Activated CD4-positive, alpha-beta T cell treated with anti-CD3 and anti-CD28 coated beads for 36 hours (primary cell): ENCODE data around the gene GAA. TPM values are rescaled to one million over a fixed set of nuclear protein-coding genes. Genes with fewer than 3 reads are reported as not detected.
"Not testable (repeated sequence)": the region's sequence is repeated elsewhere in the genome, so short reads cannot be mapped to it uniquely, and the experiment has no call there.

ENCODE experiments used
- ATAC-seq: fragments of 200-7000 bp; cut with Tn5 transposase; one replicate; pipeline ENCODE4 v1.10.0; 2021; ENCODE audit warnings: mild to moderate bottlenecking, moderate library complexity
- CTCF ChIA-PET: fragments of 350-600 bp; sonication (Branson Sonifier 250); formaldehyde crosslinking; loops from one replicate; lab custom pipeline; 2021; ENCODE audit warnings: antibody characterized with exemption; lab: Charles Lee
- POLR2A ChIA-PET: fragments of 350-600 bp; sonication (Branson Sonifier 250); formaldehyde crosslinking; loops from one replicate; lab custom pipeline; 2021; ENCODE audit warnings: antibody characterized with exemption, inconsistent platforms; lab: Charles Lee
- DNase-seq: peaks from one replicate; pipeline ENCODE4 v3.0.0-alpha.2; 2020
- H3K27ac Mint-ChIP-seq: one replicate; pipeline ENCODE4 v1.8.0; 2021; ENCODE audit warnings: mixed read lengths
- H3K27me3 Mint-ChIP-seq: one replicate; pipeline ENCODE4 v1.8.0; 2021; ENCODE audit warnings: mixed read lengths
- H3K36me3 Mint-ChIP-seq: one replicate; pipeline ENCODE4 v1.8.0; 2021; ENCODE audit warnings: low read depth, mixed read lengths
- H3K4me1 Mint-ChIP-seq: one replicate; pipeline ENCODE4 v1.8.0; 2021; ENCODE audit warnings: mixed read lengths
- H3K4me3 Mint-ChIP-seq: one replicate; pipeline ENCODE4 v1.8.0; 2021; ENCODE audit warnings: mild to moderate bottlenecking, moderate library complexity, mixed read lengths
- H3K9me3 Mint-ChIP-seq: one replicate; pipeline ENCODE4 v1.8.0; 2021; ENCODE audit warnings: low read depth, mixed read lengths
- intact Hi-C, 2 experiments: fragments of 100-400 bp; cut with DNase I in 1 of 2; cut with micrococcal nuclease in 1 of 2; formaldehyde crosslinking; loops; one replicate each; pipeline versions ENCODE4 v1.14.2 to v1.15.1; 2022 to 2024; cut with DNase I, micrococcal nuclease
- total RNA-seq, 2 experiments: library from RNA; stranded (reverse); gene quantifications; one replicate each; pipeline ENCODE4 v1.2.3, GENCODE V29; 2021

The GAA gene
- total RNA-seq, 2 experiments from 2014 or later = 28.4 to 32.8 TPM

- intact Hi-C loops = no loop called here
- no peaks in the 10 kb centered on the region for H3K27me3 Mint-ChIP-seq
- peaks cover 2% of the 10 kb centered on the region for H3K36me3 Mint-ChIP-seq
- peaks cover 24% of the 10 kb centered on the region for H3K4me1 Mint-ChIP-seq
- H3K9me3 Mint-ChIP-seq = no peaks in the 10 kb centered on the region
- DNase-seq (peak; percentile 30), ATAC-seq (peak; percentile 24)
- ChIA-PET CTCF (no interaction called here), POLR2A (no interaction called here)
- peak overlapping the region; percentile 3 for H3K27ac Mint-ChIP-seq
- H3K4me3 Mint-ChIP-seq = no peak overlapping the region
Observed at GRCh38 chr17:80152081-80152702, 50.8 kb downstream of the GAA start.

- ChIA-PET CTCF (no interaction called here), POLR2A (no interaction called here)
- peaks cover 2% of the 10 kb centered on the region for H3K36me3 Mint-ChIP-seq
- no peaks in the 10 kb centered on the region for H3K9me3 Mint-ChIP-seq
- no peak overlapping the region for H3K27ac Mint-ChIP-seq
- no peaks in the 10 kb centered on the region for H3K27me3 Mint-ChIP-seq
- ATAC-seq (no peak), DNase-seq (no peak)
- H3K4me3 Mint-ChIP-seq = no peak overlapping the region
- peaks cover 22% of the 10 kb centered on the region for H3K4me1 Mint-ChIP-seq
- intact Hi-C loops = no loop called here
Observed at GRCh38 chr17:80153004-80153403, 51.6 kb downstream of the GAA start.

GRCh38 chr17:80154166-80154565, 52.8 kb downstream of the GAA start:
- POLR2A ChIA-PET = no interaction called here

GRCh38 chr17:80155600-80155999, 54.2 kb downstream of the GAA start:
- H3K4me1 Mint-ChIP-seq = peaks cover 15% of the 10 kb centered on the region
- H3K4me3 Mint-ChIP-seq, intact Hi-C loops, POLR2A ChIA-PET, H3K9me3 Mint-ChIP-seq, H3K27ac Mint-ChIP-seq, ATAC-seq, DNase-seq, H3K36me3 Mint-ChIP-seq, H3K27me3 Mint-ChIP-seq: not testable (repeated sequence)
- CTCF ChIA-PET = interaction anchor here (0.5 to 1.1 kb wide), 2 partner anchors 13 to 87 kb away, joined by 3 to 4 read pairs; no protein-coding TSS in a partner anchor

More at GRCh38 chr17:80154166-80154565, 52.8 kb downstream of the GAA start:
- no peaks in the 10 kb centered on the region for H3K27me3 Mint-ChIP-seq
- DNase-seq (no peak), ATAC-seq (no peak)
- no peak overlapping the region for H3K27ac Mint-ChIP-seq
- CTCF ChIA-PET = interaction anchor here (0.6 to 1.2 kb wide), 3 partner anchors 9 to 38 kb away, joined by 3 read pairs; no protein-coding TSS in a partner anchor
- peaks cover 16% of the 10 kb centered on the region for H3K4me1 Mint-ChIP-seq
- H3K9me3 Mint-ChIP-seq = no peaks in the 10 kb centered on the region
- intact Hi-C loops = no loop called here
- no peaks in the 10 kb centered on the region for H3K36me3 Mint-ChIP-seq
- no peak overlapping the region for H3K4me3 Mint-ChIP-seq

- no peaks in the 10 kb centered on the region for H3K9me3 Mint-ChIP-seq
- ATAC-seq (no peak), DNase-seq (no peak)
- intact Hi-C loops = no loop called here
- ChIA-PET CTCF (interaction anchor here (1.0 kb wide), 1 partner anchor 9 kb away, joined by 3 read pairs; no protein-coding TSS in a partner anchor), POLR2A (no interaction called here)
- H3K36me3 Mint-ChIP-seq = peaks cover 2% of the 10 kb centered on the region
- H3K4me3 Mint-ChIP-seq = no peak overlapping the region
- H3K27me3 Mint-ChIP-seq = peaks cover 9% of the 10 kb centered on the region
- H3K27ac Mint-ChIP-seq = no peak overlapping the region
- no peaks in the 10 kb centered on the region for H3K4me1 Mint-ChIP-seq
Observed at GRCh38 chr17:80158846-80159245, 57.5 kb downstream of the GAA start.

GRCh38 chr17:80160536-80160935, 59.2 kb downstream of the GAA start:
- CTCF ChIA-PET = no interaction called here
- POLR2A ChIA-PET = no interaction called here
- H3K4me1 Mint-ChIP-seq = no peaks in the 10 kb centered on the region
- intact Hi-C loops = no loop called here
- H3K27ac Mint-ChIP-seq = no peak overlapping the region
- H3K4me3 Mint-ChIP-seq = no peak overlapping the region
- DNase-seq (no peak), ATAC-seq (no peak)
- peaks cover 2% of the 10 kb centered on the region for H3K36me3 Mint-ChIP-seq
- H3K27me3 Mint-ChIP-seq = peaks cover 9% of the 10 kb centered on the region
- no peaks in the 10 kb centered on the region for H3K9me3 Mint-ChIP-seq

GRCh38 chr17:80163336-80163735, 62.0 kb downstream of the GAA start:
- ATAC-seq (no peak), DNase-seq (no peak)
- peaks cover 9% of the 10 kb centered on the region for H3K27me3 Mint-ChIP-seq
- H3K9me3 Mint-ChIP-seq = no peaks in the 10 kb centered on the region
- POLR2A ChIA-PET = no interaction called here
- intact Hi-C loops = no loop called here
- CTCF ChIA-PET = interaction anchor here (1.0 kb wide), 1 partner anchor 9 kb away, joined by 3 read pairs; no protein-coding TSS in a partner anchor
- no peaks in the 10 kb centered on the region for H3K4me1 Mint-ChIP-seq
- H3K4me3 Mint-ChIP-seq = no peak overlapping the region
- peaks cover 2% of the 10 kb centered on the region for H3K36me3 Mint-ChIP-seq
- H3K27ac Mint-ChIP-seq = no peak overlapping the region

GRCh38 chr17:80164185-80164584, 62.8 kb downstream of the GAA start:
- Mint-ChIP-seq H3K4me3 (no peak overlapping the region), H3K27me3 (peaks cover 11% of the 10 kb centered on the region), H3K27ac (no peak overlapping the region), H3K4me1 (no peaks in the 10 kb centered on the region), H3K9me3 (no peaks in the 10 kb centered on the region), H3K36me3 (peaks cover 2% of the 10 kb centered on the region)
- POLR2A ChIA-PET = interaction anchor here (0.6 kb wide), 1 partner anchor 27 kb away, joined by 3 read pairs; no protein-coding TSS in a partner anchor
- CTCF ChIA-PET = interaction anchor here (1.0 kb wide), 1 partner anchor 213 kb away, joined by 4 read pairs; no protein-coding TSS in a partner anchor
- intact Hi-C loops = no loop called here
- no peak for DNase-seq
- ATAC-seq = no peak

GRCh38 chr17:80166446-80166845, 65.1 kb downstream of the GAA start:
- intact Hi-C loops = no loop called here
- peaks cover 2% of the 10 kb centered on the region for H3K36me3 Mint-ChIP-seq
- DNase-seq (no peak), ATAC-seq (no peak)
- H3K4me1 Mint-ChIP-seq = no peaks in the 10 kb centered on the region
- H3K9me3 Mint-ChIP-seq = no peaks in the 10 kb centered on the region
- no peak overlapping the region for H3K4me3 Mint-ChIP-seq
- ChIA-PET CTCF (interaction anchor here (0.7 to 0.8 kb wide), 2 partner anchors 50 to 867 kb away, joined by 3 to 6 read pairs; no protein-coding TSS in a partner anchor), POLR2A (no interaction called here)
- H3K27me3 Mint-ChIP-seq = peaks cover 7% of the 10 kb centered on the region
- no peak overlapping the region for H3K27ac Mint-ChIP-seq

- ATAC-seq (no peak), DNase-seq (no peak)
- Mint-ChIP-seq H3K9me3 (no peaks in the 10 kb centered on the region), H3K36me3 (no peaks in the 10 kb centered on the region), H3K4me3 (no peak overlapping the region), H3K4me1 (no peaks in the 10 kb centered on the region), H3K27me3 (peaks cover 2% of the 10 kb centered on the region), H3K27ac (no peak overlapping the region)
- intact Hi-C loops = no loop called here
- POLR2A ChIA-PET = no interaction called here
- CTCF ChIA-PET = interaction anchor here (0.9 kb wide), 1 partner anchor 13 kb away, joined by 4 read pairs; no protein-coding TSS in a partner anchor
Observed at GRCh38 chr17:80168371-80168770, 67.0 kb downstream of the GAA start.

- H3K27ac Mint-ChIP-seq = no peak overlapping the region
- H3K9me3 Mint-ChIP-seq = no peaks in the 10 kb centered on the region
- ATAC-seq (no peak), DNase-seq (no peak)
- no peak overlapping the region for H3K4me3 Mint-ChIP-seq
- H3K27me3 Mint-ChIP-seq = peaks cover 2% of the 10 kb centered on the region
- POLR2A ChIA-PET = no interaction called here
- H3K36me3 Mint-ChIP-seq = no peaks in the 10 kb centered on the region
- CTCF ChIA-PET = no interaction called here
- intact Hi-C loops = no loop called here
- H3K4me1 Mint-ChIP-seq = no peaks in the 10 kb centered on the region
Observed at GRCh38 chr17:80169107-80169506, 67.7 kb downstream of the GAA start.
